DND-41 (cell line): ENCODE measurements around the gene TMEM47.

Experiments
- EZH2 ChIP-seq: IDR thresholded peaks from 3 replicates; pipeline ENCODE4 v1.6.1; 2012; ENCODE audit warnings: borderline replicate concordance, low read depth, mild to moderate bottlenecking, moderate library complexity, low read length, inconsistent platforms; ENCODE audit not compliant: severe bottlenecking
- TF ChIP-seq, protein P1 (sequence below): IDR thresholded peaks from 2 replicates; pipeline ENCODE4 v1.5.1; 2012; ENCODE audit warnings: borderline replicate concordance, low read length, moderate library complexity, mild to moderate bottlenecking; ENCODE audit not compliant: poor library complexity, severe bottlenecking; ENCODE audit errors: extremely low read depth

DNA sequence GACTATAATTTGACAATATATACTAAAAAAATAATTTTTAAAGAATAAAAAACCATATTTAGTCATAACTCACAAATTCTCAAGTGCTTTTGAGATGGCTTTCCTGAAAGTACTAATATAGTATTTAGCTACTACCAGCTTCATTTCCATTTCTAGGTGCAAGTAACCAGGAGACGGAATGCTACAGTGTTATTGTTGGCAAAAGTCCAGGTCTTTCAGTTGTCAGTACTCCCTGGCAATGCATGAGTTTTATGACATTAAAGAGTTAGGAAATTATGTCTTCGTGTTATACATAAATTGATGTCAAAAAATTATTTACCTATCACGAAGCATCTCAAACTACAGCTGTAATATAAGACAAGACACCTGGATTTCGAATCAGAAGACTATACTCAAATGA is 45.0 kb downstream of the TMEM47 start:
- TF ChIP-seq, protein P1, sequence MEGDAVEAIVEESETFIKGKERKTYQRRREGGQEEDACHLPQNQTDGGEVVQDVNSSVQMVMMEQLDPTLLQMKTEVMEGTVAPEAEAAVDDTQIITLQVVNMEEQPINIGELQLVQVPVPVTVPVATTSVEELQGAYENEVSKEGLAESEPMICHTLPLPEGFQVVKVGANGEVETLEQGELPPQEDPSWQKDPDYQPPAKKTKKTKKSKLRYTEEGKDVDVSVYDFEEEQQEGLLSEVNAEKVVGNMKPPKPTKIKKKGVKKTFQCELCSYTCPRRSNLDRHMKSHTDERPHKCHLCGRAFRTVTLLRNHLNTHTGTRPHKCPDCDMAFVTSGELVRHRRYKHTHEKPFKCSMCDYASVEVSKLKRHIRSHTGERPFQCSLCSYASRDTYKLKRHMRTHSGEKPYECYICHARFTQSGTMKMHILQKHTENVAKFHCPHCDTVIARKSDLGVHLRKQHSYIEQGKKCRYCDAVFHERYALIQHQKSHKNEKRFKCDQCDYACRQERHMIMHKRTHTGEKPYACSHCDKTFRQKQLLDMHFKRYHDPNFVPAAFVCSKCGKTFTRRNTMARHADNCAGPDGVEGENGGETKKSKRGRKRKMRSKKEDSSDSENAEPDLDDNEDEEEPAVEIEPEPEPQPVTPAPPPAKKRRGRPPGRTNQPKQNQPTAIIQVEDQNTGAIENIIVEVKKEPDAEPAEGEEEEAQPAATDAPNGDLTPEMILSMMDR: no peak
- no peak for TF ChIP-seq EZH2
